Measurements from ENCODE around the gene LRRC71. TPM values are rescaled to one million over a fixed set of nuclear protein-coding genes. Genes with fewer than 3 reads are reported as not detected.

The LRRC71 gene
- total RNA-seq, 1 experiment from 2014 or later = not detected

GRCh38 chr1:156927215-156928042 lies 7.0 kb downstream of the LRRC71 start:
- BruUV-seq (replicated peaks) = no TSS peak
- intact Hi-C loops (cut with micrococcal nuclease) = loop anchor here (1.0 to 10.0 kb wide), 5 partner anchors 35 to 201 kb away; no protein-coding TSS in a partner anchor
- H3K27ac Mint-ChIP-seq (ENCODE audit: low read depth, unreplicated experiment) = no peak overlapping the region
- H3K9me3 Mint-ChIP-seq (ENCODE audit: unreplicated experiment) = no peaks in the 10 kb centered on the region
- peak; percentile 91 for DNase-seq (ENCODE audit: unreplicated experiment)
- H3K36me3 Mint-ChIP-seq (ENCODE audit: insufficient read depth, unreplicated experiment) = peaks cover 4% of the 10 kb centered on the region
- TF ChIP-seq CTCF (IDR thresholded peaks at IDR 0.05; ENCODE audit: unreplicated experiment) = peak; percentile 97
- H3K4me1 Mint-ChIP-seq (ENCODE audit: insufficient read depth, unreplicated experiment) = peaks cover 33% of the 10 kb centered on the region
- ChIA-PET POLR2A (interaction anchor here (0.6 to 3.6 kb wide), 12 partner anchors 9 to 239 kb away, joined by 3 to 28 read pairs (median 4); partner anchors contain the start of genes ISG20L2, METTL25B and PRCC), CTCF (interaction anchor here (0.5 to 13.9 kb wide), 63 partner anchors 8 to 851 kb away, joined by 3 to 363 read pairs (median 4); partner anchors contain the start of genes INSRR, ISG20L2, METTL25B and NTRK1)
- peaks cover 58% of the 10 kb centered on the region for H3K27me3 Mint-ChIP-seq (ENCODE audit: insufficient read depth, unreplicated experiment)
- peak overlapping the region; percentile 41 for H3K4me3 Mint-ChIP-seq (ENCODE audit: unreplicated experiment)

- BruUV-seq (replicated peaks) = no TSS peak
- H3K36me3 Mint-ChIP-seq (ENCODE audit: insufficient read depth, unreplicated experiment) = peaks cover 4% of the 10 kb centered on the region
- H3K27ac Mint-ChIP-seq (ENCODE audit: low read depth, unreplicated experiment) = no peak overlapping the region
- peak overlapping the region; percentile 41 for H3K4me3 Mint-ChIP-seq (ENCODE audit: unreplicated experiment)
- H3K9me3 Mint-ChIP-seq (ENCODE audit: unreplicated experiment) = no peaks in the 10 kb centered on the region
- no peak for DNase-seq (ENCODE audit: unreplicated experiment)
- intact Hi-C loops (cut with micrococcal nuclease) = loop anchor here (2.0 to 10.0 kb wide), 2 partner anchors 131 to 147 kb away; no protein-coding TSS in a partner anchor
- TF ChIP-seq CTCF (IDR thresholded peaks at IDR 0.05; ENCODE audit: unreplicated experiment) = no peak
- peaks cover 29% of the 10 kb centered on the region for H3K4me1 Mint-ChIP-seq (ENCODE audit: insufficient read depth, unreplicated experiment)
- POLR2A ChIA-PET = interaction anchor here (0.6 to 3.6 kb wide), 13 partner anchors 8 to 239 kb away, joined by 3 to 28 read pairs (median 4); partner anchors contain the start of genes ISG20L2, METTL25B and PRCC
- H3K27me3 Mint-ChIP-seq (ENCODE audit: insufficient read depth, unreplicated experiment) = peaks cover 51% of the 10 kb centered on the region
- CTCF ChIA-PET = interaction anchor here (0.6 to 13.9 kb wide), 58 partner anchors 8 to 852 kb away, joined by 3 to 363 read pairs (median 4); partner anchors contain the start of genes INSRR, ISG20L2, METTL25B and NTRK1
These were observed 7.7 kb downstream of the LRRC71 start for GRCh38 chr1:156928043-156928602.

GRCh38 chr1:156929596-156930238 lies 9.3 kb downstream of the LRRC71 start:
- CTCF ChIA-PET = interaction anchor here (0.5 to 13.9 kb wide), 14 partner anchors 9 to 302 kb away, joined by 3 to 363 read pairs (median 4); partner anchors contain the start of genes ISG20L2, METTL25B and PEAR1
- intact Hi-C loops (cut with micrococcal nuclease) = loop anchor here (2.0 to 10.0 kb wide), 2 partner anchors 133 to 145 kb away; no protein-coding TSS in a partner anchor

More at GRCh38 chr1:156929596-156930238, 9.3 kb downstream of the LRRC71 start:
- peaks cover 4% of the 10 kb centered on the region for H3K36me3 Mint-ChIP-seq (ENCODE audit: insufficient read depth, unreplicated experiment)
- H3K27me3 Mint-ChIP-seq (ENCODE audit: insufficient read depth, unreplicated experiment) = peaks cover 42% of the 10 kb centered on the region
- H3K4me1 Mint-ChIP-seq (ENCODE audit: insufficient read depth, unreplicated experiment) = peaks cover 24% of the 10 kb centered on the region
- no peak overlapping the region for H3K27ac Mint-ChIP-seq (ENCODE audit: low read depth, unreplicated experiment)
- no peaks in the 10 kb centered on the region for H3K9me3 Mint-ChIP-seq (ENCODE audit: unreplicated experiment)
- POLR2A ChIA-PET = interaction anchor here (0.6 kb wide), 1 partner anchor 130 kb away, joined by 3 read pairs; no protein-coding TSS in a partner anchor
- TF ChIP-seq CTCF (IDR thresholded peaks at IDR 0.05; ENCODE audit: unreplicated experiment) = no peak
- DNase-seq (ENCODE audit: unreplicated experiment) = no peak
- BruUV-seq (replicated peaks) = no TSS peak
- H3K4me3 Mint-ChIP-seq (ENCODE audit: unreplicated experiment) = no peak overlapping the region
